WERI-Rb-1 (cell line): Measurements from ENCODE around the gene ADAMTS18.
A peak's percentile ranks its signal among the peaks of the same experiment; 100 is the strongest.

ENCODE experiments used
- DNase-seq: peaks from one replicate; pipeline ENCODE4 v3.0.0-alpha.2; 2020
- H3K27ac ChIP-seq: fragments of 250-450 bp; sonication (Bioruptor Pico); 2 replicates; pipeline ENCODE4 v1.5.1; 2020; ENCODE audit warnings: mild to moderate bottlenecking, moderate library complexity
- H3K27me3 ChIP-seq: fragments of 250-450 bp; sonication (Bioruptor Pico); 2 replicates; pipeline ENCODE4 v1.5.1; 2021; ENCODE audit warnings: mild to moderate bottlenecking, low read depth, moderate library complexity; ENCODE audit not compliant: insufficient read depth, severe bottlenecking
- H3K36me3 ChIP-seq: fragments of 250-450 bp; sonication (Bioruptor Pico); 2 replicates; pipeline ENCODE4 v1.5.1; 2020; ENCODE audit warnings: mild to moderate bottlenecking, moderate library complexity
- H3K4me3 ChIP-seq: 2 replicates; pipeline ENCODE4 v1.5.1; 2011; ENCODE audit warnings: low read depth, mild to moderate bottlenecking, control low read depth, low read length
- H3K9me3 ChIP-seq: fragments of 250-450 bp; sonication (Bioruptor Pico); 2 replicates; pipeline ENCODE4 v1.5.1; 2021; ENCODE audit warnings: mild to moderate bottlenecking, moderate library complexity; ENCODE audit not compliant: severe bottlenecking
- CTCF ChIP-seq: IDR thresholded peaks from 2 replicates; pipeline ENCODE4 v1.5.1; 2011; ENCODE audit warnings: low read depth, mild to moderate bottlenecking, control low read depth, inconsistent platforms, low read length

Gene ADAMTS18

GRCh38 chr16:77376358-77376757 lies 58.5 kb downstream of the ADAMTS18 start:
- H3K36me3 ChIP-seq = no peaks in the 10 kb centered on the region
- H3K27me3 ChIP-seq = no peaks in the 10 kb centered on the region
- peak; percentile 56 for TF ChIP-seq CTCF
- no peaks in the 10 kb centered on the region for H3K9me3 ChIP-seq
- H3K27ac ChIP-seq = no peak overlapping the region
- no peak overlapping the region for H3K4me3 ChIP-seq
- no peak for DNase-seq

GRCh38 chr16:77375396-77375795 lies 59.4 kb downstream of the ADAMTS18 start:
- no peaks in the 10 kb centered on the region for H3K36me3 ChIP-seq

DNA sequence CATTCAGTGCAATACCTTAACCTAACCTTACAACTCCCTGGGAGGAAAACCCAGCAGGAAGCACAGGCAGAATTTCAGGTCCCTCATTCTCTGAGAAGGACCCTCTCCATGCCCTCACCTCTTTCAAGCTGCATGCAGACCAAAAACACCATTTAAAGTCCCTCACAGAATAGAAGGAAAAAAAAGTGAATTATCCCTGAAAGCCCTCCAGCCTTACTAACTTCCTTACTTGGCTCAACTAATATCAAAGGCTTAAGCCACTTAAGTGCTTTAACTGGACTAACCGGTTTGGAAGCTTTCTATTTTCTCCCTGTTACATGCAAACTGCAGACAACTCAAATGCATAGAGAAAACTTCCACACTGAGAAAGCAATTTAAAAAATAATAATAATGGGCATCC lies 60.5 kb downstream of the ADAMTS18 start:
- Histone ChIP-seq H3K27ac (no peak overlapping the region), H3K9me3 (no peaks in the 10 kb centered on the region), H3K27me3 (no peaks in the 10 kb centered on the region), H3K4me3 (no peak overlapping the region), H3K36me3 (no peaks in the 10 kb centered on the region)
- DNase-seq = no peak
- TF ChIP-seq CTCF = no peak

More at GRCh38 chr16:77375396-77375795, 59.4 kb downstream of the ADAMTS18 start:
- Histone ChIP-seq H3K9me3 (no peaks in the 10 kb centered on the region), H3K27ac (no peak overlapping the region), H3K27me3 (no peaks in the 10 kb centered on the region), H3K4me3 (no peak overlapping the region)
- DNase-seq = no peak
- TF ChIP-seq CTCF = no peak

DNA sequence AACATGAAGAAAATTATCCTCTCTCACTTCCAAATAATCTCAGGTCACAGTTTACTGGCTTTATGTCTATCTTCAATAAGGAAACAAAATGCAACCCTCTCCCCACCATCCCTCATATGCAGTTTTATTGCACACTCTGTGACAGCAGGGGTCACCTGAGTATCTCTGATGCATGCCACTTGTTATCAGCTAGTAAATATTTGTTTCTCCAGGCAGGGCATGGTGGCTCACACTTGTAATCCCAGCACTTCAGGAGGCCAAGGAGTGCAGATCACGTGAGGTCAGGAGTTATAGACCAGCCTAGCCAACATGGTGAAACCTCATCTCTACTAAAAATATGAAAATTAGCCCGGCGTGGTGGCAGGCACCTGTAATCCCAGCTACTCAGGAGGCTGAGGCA lies 61.1 kb downstream of the ADAMTS18 start:
- no peaks in the 10 kb centered on the region for H3K36me3 ChIP-seq
- no peak overlapping the region for H3K4me3 ChIP-seq
- TF ChIP-seq CTCF = no peak
- no peak for DNase-seq
- H3K27ac ChIP-seq = no peak overlapping the region
- no peaks in the 10 kb centered on the region for H3K9me3 ChIP-seq
- no peaks in the 10 kb centered on the region for H3K27me3 ChIP-seq

- no peak for TF ChIP-seq CTCF
- H3K9me3 ChIP-seq = no peaks in the 10 kb centered on the region
- DNase-seq = no peak
- H3K36me3 ChIP-seq = no peaks in the 10 kb centered on the region
- H3K4me3 ChIP-seq = no peak overlapping the region
- H3K27ac ChIP-seq = no peak overlapping the region
- H3K27me3 ChIP-seq = peaks cover 9% of the 10 kb centered on the region
Measured at GRCh38 chr16:77364770-77365169, 70.1 kb downstream of the ADAMTS18 start.

DNA sequence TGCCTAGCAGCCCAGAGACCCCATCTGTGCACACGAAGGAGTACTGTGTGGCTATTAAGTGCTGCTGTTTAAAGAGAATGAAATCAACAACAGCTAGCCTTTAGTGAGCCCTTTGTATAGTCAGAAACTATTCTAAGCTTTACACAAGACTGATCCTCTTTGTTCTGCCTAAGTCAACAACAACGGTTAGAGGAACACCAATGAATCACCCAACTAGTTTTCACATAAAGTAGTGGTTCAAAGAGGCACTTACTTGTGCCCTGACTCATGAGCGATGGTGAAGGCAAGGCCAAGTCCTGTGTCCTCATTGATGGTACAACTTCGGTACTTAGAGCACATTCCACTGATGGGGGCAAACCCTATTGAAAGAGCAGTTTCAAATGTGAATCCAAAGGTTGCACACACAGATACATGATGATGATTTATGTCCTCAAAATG lies 75.8 kb downstream of the ADAMTS18 start:
- DNase-seq = no peak
- H3K27ac ChIP-seq = no peak overlapping the region

More for the DNA sequence above, 75.8 kb downstream of the ADAMTS18 start:
- TF ChIP-seq CTCF = no peak
- no peaks in the 10 kb centered on the region for H3K36me3 ChIP-seq
- H3K9me3 ChIP-seq = no peaks in the 10 kb centered on the region
- H3K27me3 ChIP-seq = peaks cover 6% of the 10 kb centered on the region
- no peak overlapping the region for H3K4me3 ChIP-seq
